HG02840 (cell line): ENCODE results near the gene MTCL3.
A peak's percentile ranks its signal among the peaks of the same experiment; 100 is the strongest.

Experiments
- ATAC-seq: cut with Tn5 transposase; IDR thresholded peaks from one replicate; pipeline ENCODE4 v1.9.1; 2021; ENCODE audit warnings: mild to moderate bottlenecking, moderate library complexity, moderate number of reproducible peaks; ENCODE audit not compliant: unreplicated experiment, low FRiP score

Gene MTCL3

DNA sequence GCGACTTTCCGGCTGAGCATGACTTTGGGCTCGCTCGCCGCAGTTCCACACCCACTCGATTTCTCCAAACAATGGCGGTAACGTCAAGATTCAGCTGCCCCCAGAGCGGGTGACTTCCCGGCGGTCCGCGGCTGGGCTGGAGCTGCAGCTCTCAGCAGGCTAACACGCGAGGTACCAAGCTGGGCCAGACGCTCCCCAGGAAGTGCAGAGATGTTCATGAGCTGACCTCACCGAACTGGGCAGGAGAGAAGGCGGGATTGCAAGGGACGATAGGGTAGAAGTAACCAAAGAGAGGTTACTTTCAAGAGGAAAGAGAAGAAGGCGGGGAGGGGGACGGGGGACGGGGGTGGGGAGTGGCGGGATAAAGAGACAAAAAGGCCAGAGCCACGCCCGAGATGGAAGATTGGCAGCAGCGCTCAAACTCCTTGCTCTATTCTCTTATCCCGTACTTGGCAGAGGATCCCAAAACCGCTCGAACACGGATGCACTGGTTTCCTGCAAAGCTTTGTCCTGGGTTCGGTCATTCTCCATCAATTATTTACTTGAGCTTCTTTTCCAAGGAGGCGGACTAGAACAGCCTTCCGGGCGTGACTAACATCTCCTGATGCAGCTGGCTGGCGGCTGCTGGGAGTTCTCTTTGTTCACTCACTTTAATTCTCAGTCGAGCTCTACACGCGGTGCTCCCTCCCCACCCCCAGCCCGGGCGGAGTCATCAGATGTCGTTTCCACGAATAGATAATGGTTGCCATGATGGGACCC, at the start of gene MTCL3:
Gene MTCL3, minus strand, starts transcription at position 626 of the 759 bp plus-strand sequence.
- no peak for ATAC-seq

GRCh38 chr6:127567476-127567875, 48.3 kb upstream of the MTCL3 start:
- no peak for ATAC-seq

DNA sequence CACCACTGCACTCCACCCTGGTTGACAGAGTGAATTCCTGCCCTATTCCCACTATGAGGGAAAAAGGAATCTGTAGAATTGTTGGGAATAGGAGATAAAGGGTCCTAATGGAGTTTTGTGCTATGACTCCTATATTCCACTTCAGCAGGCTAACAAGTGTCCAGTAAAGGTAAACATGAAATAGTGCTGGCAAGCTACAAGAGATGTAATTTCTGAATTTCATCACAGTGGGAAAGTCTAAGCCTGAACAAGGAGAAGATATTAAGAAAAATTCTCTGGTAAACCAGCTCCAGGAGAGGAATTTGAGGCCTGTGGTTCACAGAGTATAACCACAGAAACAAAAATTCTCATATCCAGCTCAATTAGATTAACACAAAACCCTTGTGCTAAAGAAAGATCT, 47.5 kb upstream of the MTCL3 start:
- ATAC-seq, result no peak

- no peak for ATAC-seq
These were observed 47.0 kb upstream of the MTCL3 start for GRCh38 chr6:127566119-127566518.

DNA sequence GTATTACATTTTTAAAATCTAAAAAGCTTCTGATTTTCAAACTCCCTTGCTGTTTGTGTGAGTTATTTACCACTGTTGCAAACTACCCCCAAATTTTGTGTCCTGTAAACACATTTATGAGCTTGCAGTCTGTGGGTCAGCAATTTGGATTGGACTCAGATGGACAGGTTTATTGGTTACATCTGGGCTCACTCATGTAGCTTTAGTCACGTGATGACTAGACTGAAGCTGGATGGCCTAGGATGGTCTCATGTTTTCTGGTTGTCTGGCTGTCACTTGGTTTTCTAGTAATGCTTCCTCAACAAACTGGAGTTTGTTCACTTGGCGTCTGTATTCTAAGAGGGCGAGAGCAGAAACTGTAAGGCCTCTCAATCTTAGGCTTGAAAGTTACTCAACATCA, 45.6 kb upstream of the MTCL3 start:
- ATAC-seq, result no peak

GRCh38 chr6:127561660-127562059, 42.5 kb upstream of the MTCL3 start:
- ATAC-seq, result no peak

GRCh38 chr6:127554435-127555006, 35.4 kb upstream of the MTCL3 start:
- no peak for ATAC-seq

DNA sequence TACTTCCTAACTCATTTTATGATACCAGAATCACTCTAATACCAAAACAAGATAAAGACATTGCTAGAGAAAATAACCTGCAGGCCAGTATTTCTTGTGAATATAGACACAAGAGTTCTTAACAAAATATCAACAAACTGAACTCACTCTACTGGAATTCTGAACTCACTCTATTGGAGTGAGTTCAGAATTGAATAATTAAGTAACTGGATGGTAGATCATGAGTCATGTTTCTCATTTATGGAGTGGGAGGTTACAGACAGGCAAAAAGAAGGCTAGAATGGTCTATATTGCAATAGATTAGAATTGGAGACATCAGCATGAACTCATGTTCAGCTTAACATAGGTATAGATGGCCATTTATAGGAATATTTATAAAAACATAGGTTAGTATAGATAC, 31.3 kb upstream of the MTCL3 start:
- ATAC-seq, result no peak

DNA sequence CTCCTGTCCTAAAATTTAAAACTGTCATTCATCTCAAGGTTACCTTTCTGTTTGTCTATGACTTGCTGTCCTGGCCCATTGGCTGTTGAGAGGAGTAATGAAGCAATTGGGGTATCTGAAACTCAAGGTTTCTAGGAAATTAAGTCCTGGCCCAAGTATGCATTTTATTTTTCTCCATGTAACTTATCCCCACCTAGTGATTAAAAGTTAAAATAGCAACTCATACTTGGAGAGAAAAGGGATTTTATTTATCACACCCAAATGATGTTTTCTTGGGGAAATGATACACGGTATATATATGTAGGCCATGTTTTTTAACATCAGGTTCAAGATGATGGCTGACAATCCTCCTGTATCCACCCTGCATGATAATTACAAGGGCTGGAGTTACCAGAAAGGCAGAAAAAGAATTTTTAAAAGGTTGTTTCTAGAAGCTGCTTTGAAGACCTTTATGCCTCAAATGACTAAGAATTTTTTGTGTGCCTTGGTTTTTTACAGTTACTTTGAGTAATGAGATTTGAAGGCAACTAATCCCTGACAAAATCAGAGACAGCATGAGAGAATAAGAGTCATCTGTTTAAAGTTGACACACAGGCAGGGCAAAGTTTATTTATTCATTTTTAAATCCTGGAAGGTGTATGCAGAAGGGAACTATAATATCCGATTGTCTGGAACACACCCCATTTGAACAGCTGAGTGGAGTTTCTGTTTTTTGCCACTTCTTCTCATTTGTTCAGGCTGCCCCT, 28.9 kb upstream of the MTCL3 start:
- no peak for ATAC-seq

DNA sequence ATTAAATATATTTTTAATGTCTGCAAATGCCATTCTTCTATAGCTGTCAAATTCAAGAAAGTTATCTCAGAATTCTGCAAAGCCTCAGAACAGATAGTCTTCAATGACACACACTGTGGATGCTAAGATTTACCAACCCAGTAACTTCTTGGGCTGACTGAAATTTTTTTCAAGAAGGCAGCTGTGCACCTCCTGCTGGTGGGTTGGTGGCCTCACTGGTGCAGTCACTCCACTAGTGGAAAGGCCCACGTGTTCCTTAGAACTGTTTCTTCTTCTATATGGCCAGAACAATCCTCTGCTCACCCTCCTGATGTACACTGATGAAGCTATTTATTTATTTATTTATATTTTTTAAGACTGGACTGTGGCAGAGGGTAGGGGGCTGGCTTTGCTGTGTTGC, 28.1 kb upstream of the MTCL3 start:
- ATAC-seq, result no peak

DNA sequence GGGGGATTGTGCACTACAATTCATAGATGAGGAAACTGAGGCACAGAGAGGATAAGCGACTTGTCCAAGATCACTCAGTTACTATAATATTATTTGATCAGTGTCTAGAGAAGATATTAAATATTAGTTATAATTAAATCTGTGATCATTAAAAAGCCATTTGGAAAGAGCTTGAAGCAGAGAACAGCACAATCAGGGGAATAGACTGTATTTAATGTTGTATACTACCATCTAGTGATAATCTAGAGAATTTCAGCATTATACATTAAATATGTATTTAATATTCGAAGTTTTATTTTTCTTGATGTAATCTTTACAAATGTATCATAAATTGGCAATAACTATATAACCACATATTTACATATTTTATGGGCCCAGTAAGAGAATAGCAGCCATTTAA, 20.1 kb upstream of the MTCL3 start:
- no peak for ATAC-seq

DNA sequence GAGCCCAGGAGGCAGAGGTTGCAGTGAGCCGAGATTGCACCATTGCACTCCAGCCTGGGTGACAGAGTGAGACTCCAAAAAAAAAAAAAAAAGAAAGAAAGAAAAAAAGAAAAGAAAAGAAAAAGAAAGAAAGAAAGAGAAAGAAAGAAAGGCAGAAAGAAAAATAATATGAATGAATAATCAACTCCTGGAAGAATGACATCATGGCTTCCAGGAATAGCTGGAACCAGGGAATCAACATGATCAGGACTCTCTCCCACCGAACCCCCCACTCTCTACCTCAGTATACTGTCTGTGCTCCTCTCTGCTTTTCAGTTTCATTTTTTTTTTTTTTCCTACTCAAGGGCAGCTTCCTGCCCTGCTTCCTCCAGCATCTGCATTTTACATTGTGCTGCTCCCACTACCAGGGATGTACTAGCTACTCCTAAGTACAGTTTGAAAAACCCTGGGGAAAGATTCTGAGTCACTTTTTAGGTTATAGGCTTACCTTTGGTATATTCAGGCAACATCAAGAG, 19.7 kb upstream of the MTCL3 start:
- ATAC-seq, result no peak

DNA sequence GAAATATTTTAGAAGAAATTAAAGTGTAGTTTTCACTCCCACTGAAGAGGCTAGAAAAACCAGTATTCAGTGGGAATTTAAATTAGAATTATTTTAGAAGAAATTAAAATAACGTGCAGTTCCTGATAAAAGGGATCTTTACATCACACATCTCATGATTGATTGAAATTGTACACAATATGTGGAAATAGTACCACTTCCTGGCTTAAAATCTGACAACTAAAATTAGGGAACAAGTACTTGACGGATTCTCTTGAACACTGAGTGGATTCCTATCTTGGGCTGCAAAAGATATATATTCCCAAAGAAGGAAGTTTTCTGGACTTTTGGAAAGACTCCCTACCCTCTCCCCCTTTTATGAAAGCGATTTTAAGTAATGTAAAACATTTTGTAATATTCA, 14.6 kb upstream of the MTCL3 start:
- ATAC-seq, result no peak

GRCh38 chr6:127533011-127533410, 13.9 kb upstream of the MTCL3 start:
- ATAC-seq, result no peak

DNA sequence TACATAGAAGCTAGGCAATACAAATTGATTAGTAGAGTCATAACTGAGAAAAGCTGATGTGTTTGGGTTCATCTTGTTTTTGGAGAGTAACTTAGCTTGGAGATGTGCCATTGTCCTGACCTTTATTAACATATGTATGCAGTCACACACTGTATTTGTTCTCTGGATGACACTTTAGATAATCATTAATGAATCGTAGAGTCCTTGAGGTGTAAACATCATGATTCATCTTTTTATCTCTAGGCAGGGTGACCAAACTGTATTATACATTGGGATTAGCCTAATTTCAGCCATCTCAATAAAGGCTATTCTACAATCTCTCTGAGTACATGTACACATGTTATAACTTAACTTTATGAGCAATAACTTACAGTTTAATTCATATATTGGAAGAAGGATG, 3.6 kb upstream of the MTCL3 start:
- ATAC-seq, result no peak

DNA sequence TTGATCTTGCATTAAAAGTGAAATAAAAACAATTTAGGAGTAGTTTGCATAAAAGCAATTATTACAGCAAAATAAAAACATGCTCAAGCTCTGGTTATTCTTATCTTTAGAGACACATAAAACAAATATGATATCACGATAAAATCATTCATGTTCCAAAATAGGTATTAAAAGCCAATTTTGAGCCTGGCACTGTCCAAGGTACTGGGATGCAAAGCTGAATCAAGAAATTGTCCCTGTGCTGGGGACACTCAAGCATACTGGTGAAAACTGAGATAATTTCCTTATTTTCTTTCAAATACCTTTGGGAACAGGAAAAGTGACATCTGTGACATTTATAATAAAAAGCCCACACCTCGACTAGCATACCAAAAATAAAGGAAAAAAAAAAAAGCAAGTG, 931 bp upstream of the MTCL3 start:
- ATAC-seq, result no peak

DNA sequence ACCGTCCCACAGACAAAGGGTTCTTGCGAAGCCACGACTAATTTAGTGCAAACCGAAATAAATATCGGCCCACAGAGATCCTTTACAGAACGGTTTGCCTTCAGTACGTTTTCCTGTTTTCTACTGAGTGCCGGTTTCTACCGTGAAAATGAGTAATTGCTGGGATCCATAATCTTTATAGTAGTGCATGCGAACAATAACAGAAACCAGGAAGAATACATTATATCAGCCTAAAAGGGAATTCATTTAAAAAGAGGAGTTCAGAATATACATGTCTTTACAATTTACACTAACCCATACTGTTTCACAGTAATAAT, 292 bp upstream of the MTCL3 start:
- no peak for ATAC-seq

DNA sequence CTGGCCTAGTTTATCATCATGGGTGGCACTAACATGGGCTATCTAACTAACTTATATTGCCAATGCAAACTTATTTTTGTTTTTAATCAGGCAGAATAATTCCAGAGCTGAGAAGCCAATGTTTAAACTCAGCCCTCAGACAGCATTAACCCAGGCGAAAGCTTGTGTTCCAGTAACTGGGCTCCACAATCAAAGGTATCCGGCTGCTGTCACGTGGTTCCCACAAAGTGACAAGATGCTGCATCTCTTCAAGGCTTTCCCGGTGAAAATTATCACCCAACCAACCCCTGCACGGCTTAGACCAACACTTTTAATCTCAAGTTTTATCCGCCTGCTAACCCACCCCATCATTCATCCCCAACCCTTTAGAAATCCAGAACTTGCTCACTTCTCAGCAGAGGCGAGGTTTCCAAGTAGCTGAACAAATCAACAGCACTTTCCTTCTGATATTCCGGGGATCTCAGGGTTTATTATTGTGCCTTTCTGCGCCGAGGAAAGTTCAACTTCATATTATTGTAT, 885 bp downstream of the MTCL3 start:
- no peak for ATAC-seq

GRCh38 chr6:127517693-127518092, 1.4 kb downstream of the MTCL3 start:
- no peak for ATAC-seq

GRCh38 chr6:127516662-127517273, 2.4 kb downstream of the MTCL3 start:
- peak; percentile 59 for ATAC-seq
